HepG2 (cell line): Measurements from ENCODE around the gene CDIP1. TPM values are rescaled to one million over a fixed set of nuclear protein-coding genes. Genes with fewer than 3 reads are reported as not detected.

Experiments
- BORCS8-MEF2B ChIP-seq: sonication (generic); formaldehyde crosslinking; IDR thresholded peaks from 2 replicates; pipeline ENCODE4 v1.8.0; 2022; ENCODE audit warnings: mild to moderate bottlenecking, missing genetic modification reagents
- GABPA ChIP-seq, 2 experiments: IDR thresholded peaks; 2 replicates each; pipeline ENCODE4 v1.6.1; 2011 to 2016; ENCODE audit warnings: low read depth in 2 of 2, low read length in 1 of 2, missing biosample characterization in 1 of 2, missing genetic modification characterization in 1 of 2
- HMG20A ChIP-seq: IDR thresholded peaks from 2 replicates; pipeline ENCODE4 v1.6.1; 2016; ENCODE audit warnings: borderline replicate concordance
- RXRB ChIP-seq: IDR thresholded peaks from 2 replicates; pipeline ENCODE4 v1.6.1; 2016; ENCODE audit warnings: borderline replicate concordance, missing genetic modification reagents, missing compliant biosample characterization
- ZNF256 ChIP-seq: sonication (generic); formaldehyde crosslinking; conservative IDR thresholded peaks from 2 replicates; pipeline ENCODE4 v1.4.0; 2020; ENCODE audit warnings: missing genetic modification reagents
- ZNF670 ChIP-seq: sonication (generic); formaldehyde crosslinking; IDR thresholded peaks from 2 replicates; pipeline ENCODE4 v1.8.0; 2022; ENCODE audit warnings: mild to moderate bottlenecking, missing genetic modification reagents, borderline replicate concordance
- polyA plus RNA-seq, 8 experiments: library from polyadenylated mRNA; depleted of rRNA in 3 of 8; stranded (reverse) in 7 of 8; unstranded in 1 of 8; fragments of >200 nt; fragmentation: Illumina TruSeq in 4 of 8; extraction: Trizol in 4 of 8; gene quantifications; 2 replicates each; pipeline versions ENCODE4 v1.2.1 to v1.2.3, GENCODE V29; 2011 to 2016; ENCODE audit warnings: low read depth in 4 of 8, missing spikeins in 1 of 8, mixed read lengths in 1 of 8; ENCODE audit not compliant: insufficient read depth in 1 of 8
- total RNA-seq, 5 experiments: library from RNA; depleted of rRNA; stranded (reverse); fragments of >200 nt; fragmentation: Illumina TruSeq; extraction: Trizol; gene quantifications; 2 replicates each; pipeline ENCODE4 v1.2.3, GENCODE V29; 2016; ENCODE audit warnings: low read depth in 1 of 5
- TF ChIP-seq, protein P1 (sequence below): sonication (generic); formaldehyde crosslinking; IDR thresholded peaks from 2 replicates; pipeline ENCODE4 v1.5.0; 2020; ENCODE audit warnings: mild to moderate bottlenecking, missing genetic modification reagents, borderline replicate concordance
- TF ChIP-seq, protein P2 (sequence below): sonication (generic); formaldehyde crosslinking; IDR thresholded peaks from 2 replicates; pipeline ENCODE4 v1.4.0; 2020; ENCODE audit warnings: mild to moderate bottlenecking, low read depth, missing genetic modification reagents
- TF ChIP-seq, protein P3 (sequence below): IDR thresholded peaks from 2 replicates; pipeline ENCODE4 v1.6.1; 2016; ENCODE audit warnings: mild to moderate bottlenecking, missing biosample characterization, missing genetic modification reagents
- TF ChIP-seq, protein P4 (sequence below), 2 experiments: sonication (generic) in 1 of 2; formaldehyde crosslinking in 1 of 2; IDR thresholded peaks; 2 replicates each; pipeline versions ENCODE4 v1.5.1 to v1.6.1; 2011 to 2020; ENCODE audit warnings: borderline replicate concordance in 1 of 2, low read depth in 1 of 2, low read length in 1 of 2, mild to moderate bottlenecking in 1 of 2, missing genetic modification reagents in 1 of 2, moderate library complexity in 1 of 2
- TF ChIP-seq, protein P5 (sequence below): sonication (generic); formaldehyde crosslinking; IDR thresholded peaks from 2 replicates; pipeline ENCODE4 v1.5.1; 2020; ENCODE audit warnings: missing genetic modification reagents, mild to moderate bottlenecking, borderline replicate concordance

The CDIP1 gene
- total and polyA plus RNA-seq, 2 of the 13 experiments (the other 11 are each of a cell fraction or from before 2014, with no cell fraction given) = 31.2 to 56.7 TPM

DNA sequence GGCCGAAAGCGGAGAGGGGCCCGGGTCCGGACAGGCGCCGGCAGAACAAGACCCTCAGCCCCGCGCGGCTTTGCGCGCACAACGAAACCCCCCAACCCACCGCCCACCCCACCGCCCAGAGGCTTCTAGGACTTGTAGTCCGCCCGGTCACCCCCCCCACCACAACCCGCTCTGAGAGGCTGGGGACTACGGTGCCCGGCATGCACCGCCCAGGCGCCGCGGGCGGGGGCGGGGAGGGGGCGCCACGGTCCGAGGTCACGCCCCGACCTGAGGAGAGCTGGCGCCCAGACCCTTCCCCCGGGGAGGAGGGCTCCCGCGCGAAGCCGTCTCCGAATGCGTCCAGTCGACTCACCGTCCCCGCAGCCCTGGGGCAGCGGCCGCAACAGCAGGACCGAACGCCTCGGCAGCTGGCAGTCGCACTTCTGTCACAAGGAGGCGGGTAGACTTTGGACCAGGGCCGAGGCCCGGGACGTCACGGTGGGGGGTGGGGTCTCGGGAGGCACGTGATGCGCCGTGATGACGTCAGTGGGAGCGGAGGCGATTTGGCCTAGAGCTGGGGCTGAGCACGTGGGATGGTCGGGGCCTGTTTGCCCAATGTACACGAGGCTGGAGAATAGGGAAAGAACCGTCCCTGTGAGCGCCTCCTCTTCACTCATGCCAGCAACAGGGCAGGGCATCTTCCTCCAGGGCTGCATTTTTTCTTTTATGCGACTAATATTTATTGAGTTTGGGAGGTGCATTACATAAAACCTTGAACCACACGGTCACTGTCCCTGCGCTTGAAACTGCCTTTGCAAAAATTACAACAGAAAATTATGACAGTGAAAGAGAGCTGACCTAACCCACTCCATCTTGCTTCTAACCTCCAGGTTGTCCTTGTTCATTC is at the start of gene CDIP1 (continued):
- TF ChIP-seq, protein P1, sequence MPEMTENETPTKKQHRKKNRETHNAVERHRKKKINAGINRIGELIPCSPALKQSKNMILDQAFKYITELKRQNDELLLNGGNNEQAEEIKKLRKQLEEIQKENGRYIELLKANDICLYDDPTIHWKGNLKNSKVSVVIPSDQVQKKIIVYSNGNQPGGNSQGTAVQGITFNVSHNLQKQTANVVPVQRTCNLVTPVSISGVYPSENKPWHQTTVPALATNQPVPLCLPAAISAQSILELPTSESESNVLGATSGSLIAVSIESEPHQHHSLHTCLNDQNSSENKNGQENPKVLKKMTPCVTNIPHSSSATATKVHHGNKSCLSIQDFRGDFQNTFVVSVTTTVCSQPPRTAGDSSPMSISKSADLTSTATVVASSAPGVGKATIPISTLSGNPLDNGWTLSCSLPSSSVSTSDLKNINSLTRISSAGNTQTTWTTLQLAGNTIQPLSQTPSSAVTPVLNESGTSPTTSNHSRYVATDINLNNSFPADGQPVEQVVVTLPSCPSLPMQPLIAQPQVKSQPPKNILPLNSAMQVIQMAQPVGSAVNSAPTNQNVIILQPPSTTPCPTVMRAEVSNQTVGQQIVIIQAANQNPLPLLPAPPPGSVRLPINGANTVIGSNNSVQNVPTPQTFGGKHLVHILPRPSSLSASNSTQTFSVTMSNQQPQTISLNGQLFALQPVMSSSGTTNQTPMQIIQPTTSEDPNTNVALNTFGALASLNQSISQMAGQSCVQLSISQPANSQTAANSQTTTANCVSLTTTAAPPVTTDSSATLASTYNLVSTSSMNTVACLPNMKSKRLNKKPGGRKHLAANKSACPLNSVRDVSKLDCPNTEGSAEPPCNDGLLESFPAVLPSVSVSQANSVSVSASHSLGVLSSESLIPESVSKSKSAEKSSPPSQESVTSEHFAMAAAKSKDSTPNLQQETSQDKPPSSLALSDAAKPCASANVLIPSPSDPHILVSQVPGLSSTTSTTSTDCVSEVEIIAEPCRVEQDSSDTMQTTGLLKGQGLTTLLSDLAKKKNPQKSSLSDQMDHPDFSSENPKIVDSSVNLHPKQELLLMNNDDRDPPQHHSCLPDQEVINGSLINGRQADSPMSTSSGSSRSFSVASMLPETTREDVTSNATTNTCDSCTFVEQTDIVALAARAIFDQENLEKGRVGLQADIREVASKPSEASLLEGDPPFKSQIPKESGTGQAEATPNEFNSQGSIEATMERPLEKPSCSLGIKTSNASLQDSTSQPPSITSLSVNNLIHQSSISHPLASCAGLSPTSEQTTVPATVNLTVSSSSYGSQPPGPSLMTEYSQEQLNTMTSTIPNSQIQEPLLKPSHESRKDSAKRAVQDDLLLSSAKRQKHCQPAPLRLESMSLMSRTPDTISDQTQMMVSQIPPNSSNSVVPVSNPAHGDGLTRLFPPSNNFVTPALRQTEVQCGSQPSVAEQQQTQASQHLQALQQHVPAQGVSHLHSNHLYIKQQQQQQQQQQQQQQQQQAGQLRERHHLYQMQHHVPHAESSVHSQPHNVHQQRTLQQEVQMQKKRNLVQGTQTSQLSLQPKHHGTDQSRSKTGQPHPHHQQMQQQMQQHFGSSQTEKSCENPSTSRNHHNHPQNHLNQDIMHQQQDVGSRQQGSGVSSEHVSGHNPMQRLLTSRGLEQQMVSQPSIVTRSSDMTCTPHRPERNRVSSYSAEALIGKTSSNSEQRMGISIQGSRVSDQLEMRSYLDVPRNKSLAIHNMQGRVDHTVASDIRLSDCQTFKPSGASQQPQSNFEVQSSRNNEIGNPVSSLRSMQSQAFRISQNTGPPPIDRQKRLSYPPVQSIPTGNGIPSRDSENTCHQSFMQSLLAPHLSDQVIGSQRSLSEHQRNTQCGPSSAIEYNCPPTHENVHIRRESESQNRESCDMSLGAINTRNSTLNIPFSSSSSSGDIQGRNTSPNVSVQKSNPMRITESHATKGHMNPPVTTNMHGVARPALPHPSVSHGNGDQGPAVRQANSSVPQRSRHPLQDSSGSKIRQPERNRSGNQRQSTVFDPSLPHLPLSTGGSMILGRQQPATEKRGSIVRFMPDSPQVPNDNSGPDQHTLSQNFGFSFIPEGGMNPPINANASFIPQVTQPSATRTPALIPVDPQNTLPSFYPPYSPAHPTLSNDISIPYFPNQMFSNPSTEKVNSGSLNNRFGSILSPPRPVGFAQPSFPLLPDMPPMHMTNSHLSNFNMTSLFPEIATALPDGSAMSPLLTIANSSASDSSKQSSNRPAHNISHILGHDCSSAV (CRISPR knock-in tag) = peak; percentile 99; the same call in 1 of the 2 replicates
- TF ChIP-seq BORCS8-MEF2B (CRISPR knock-in tag) (peak; percentile 100), ZNF256 (CRISPR knock-in tag) (peak; percentile 99), GABPA (IDR thresholded peaks at IDR 0.05; ENCODE audit: low read depth, low read length) (no peak), GABPA (CRISPR knock-in tag; IDR thresholded peaks at IDR 0.05; ENCODE audit: low read depth) (peak; percentile 38; the same call in 1 of the 2 replicates), HMG20A (CRISPR knock-in tag) (no peak), ZNF670 (CRISPR knock-in tag) (peak; percentile 100), RXRB (CRISPR knock-in tag) (peak; percentile 82)
- TF ChIP-seq, protein P2, sequence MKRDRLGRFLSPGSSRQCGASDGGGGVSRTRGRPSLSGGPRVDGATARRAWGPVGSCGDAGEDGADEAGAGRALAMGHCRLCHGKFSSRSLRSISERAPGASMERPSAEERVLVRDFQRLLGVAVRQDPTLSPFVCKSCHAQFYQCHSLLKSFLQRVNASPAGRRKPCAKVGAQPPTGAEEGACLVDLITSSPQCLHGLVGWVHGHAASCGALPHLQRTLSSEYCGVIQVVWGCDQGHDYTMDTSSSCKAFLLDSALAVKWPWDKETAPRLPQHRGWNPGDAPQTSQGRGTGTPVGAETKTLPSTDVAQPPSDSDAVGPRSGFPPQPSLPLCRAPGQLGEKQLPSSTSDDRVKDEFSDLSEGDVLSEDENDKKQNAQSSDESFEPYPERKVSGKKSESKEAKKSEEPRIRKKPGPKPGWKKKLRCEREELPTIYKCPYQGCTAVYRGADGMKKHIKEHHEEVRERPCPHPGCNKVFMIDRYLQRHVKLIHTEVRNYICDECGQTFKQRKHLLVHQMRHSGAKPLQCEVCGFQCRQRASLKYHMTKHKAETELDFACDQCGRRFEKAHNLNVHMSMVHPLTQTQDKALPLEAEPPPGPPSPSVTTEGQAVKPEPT (CRISPR knock-in tag) = peak; percentile 98
- TF ChIP-seq, protein P3, sequence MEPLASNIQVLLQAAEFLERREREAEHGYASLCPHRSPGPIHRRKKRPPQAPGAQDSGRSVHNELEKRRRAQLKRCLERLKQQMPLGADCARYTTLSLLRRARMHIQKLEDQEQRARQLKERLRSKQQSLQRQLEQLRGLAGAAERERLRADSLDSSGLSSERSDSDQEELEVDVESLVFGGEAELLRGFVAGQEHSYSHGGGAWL (CRISPR knock-in tag) = peak; percentile 99
- TF ChIP-seq, protein P4, sequence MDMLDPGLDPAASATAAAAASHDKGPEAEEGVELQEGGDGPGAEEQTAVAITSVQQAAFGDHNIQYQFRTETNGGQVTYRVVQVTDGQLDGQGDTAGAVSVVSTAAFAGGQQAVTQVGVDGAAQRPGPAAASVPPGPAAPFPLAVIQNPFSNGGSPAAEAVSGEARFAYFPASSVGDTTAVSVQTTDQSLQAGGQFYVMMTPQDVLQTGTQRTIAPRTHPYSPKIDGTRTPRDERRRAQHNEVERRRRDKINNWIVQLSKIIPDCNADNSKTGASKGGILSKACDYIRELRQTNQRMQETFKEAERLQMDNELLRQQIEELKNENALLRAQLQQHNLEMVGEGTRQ (IDR thresholded peaks at IDR 0.05; ENCODE audit: low read depth, low read length) = peak; percentile 98
- TF ChIP-seq, protein P4 (CRISPR knock-in tag; IDR thresholded peaks at IDR 0.05; ENCODE audit: borderline replicate concordance) = peak; percentile 99
- TF ChIP-seq, protein P5, sequence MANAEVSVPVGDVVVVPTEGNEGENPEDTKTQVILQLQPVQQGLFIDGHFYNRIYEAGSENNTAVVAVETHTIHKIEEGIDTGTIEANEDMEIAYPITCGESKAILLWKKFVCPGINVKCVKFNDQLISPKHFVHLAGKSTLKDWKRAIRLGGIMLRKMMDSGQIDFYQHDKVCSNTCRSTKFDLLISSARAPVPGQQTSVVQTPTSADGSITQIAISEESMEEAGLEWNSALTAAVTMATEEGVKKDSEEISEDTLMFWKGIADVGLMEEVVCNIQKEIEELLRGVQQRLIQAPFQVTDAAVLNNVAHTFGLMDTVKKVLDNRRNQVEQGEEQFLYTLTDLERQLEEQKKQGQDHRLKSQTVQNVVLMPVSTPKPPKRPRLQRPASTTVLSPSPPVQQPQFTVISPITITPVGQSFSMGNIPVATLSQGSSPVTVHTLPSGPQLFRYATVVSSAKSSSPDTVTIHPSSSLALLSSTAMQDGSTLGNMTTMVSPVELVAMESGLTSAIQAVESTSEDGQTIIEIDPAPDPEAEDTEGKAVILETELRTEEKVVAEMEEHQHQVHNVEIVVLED (CRISPR knock-in tag) = peak; percentile 98
